Esophagus muscularis mucosa (tissue), 3 donors: Measurements from ENCODE around the gene PRDM15.

ENCODE experiments used
- CTCF ChIP-seq, 3 experiments: fragments of 200-600 bp in 2 of 3; fragments of 450-650 bp in 1 of 3; sonication (generic) in 2 of 3; IDR thresholded peaks; one replicate each; pipeline ENCODE4 v1.5.1; 2017 to 2019; ENCODE audit warnings: antibody characterized with exemption in 3 of 3, mild to moderate bottlenecking in 2 of 3, moderate library complexity in 1 of 3
- POLR2A ChIP-seq: fragments of 450-650 bp; IDR thresholded peaks from one replicate; pipeline ENCODE4 v1.6.1; 2017; ENCODE audit warnings: antibody characterized with exemption, moderate library complexity, mild to moderate bottlenecking, low read depth

GRCh38 chr21:41885341-41886024, 6.3 kb upstream of the PRDM15 start:
- TF ChIP-seq POLR2A (no peak), CTCF (IDR thresholded peaks at IDR 0.05) (no peak)
